Effector CD8-positive, alpha-beta T cell (primary cell): ENCODE results near the gene PRUNE1.

Experiments used
- DNase-seq: peaks from one replicate; lab custom pipeline; 2025; lab: John Stamatoyannopoulos, UW

The PRUNE1 gene

DNA sequence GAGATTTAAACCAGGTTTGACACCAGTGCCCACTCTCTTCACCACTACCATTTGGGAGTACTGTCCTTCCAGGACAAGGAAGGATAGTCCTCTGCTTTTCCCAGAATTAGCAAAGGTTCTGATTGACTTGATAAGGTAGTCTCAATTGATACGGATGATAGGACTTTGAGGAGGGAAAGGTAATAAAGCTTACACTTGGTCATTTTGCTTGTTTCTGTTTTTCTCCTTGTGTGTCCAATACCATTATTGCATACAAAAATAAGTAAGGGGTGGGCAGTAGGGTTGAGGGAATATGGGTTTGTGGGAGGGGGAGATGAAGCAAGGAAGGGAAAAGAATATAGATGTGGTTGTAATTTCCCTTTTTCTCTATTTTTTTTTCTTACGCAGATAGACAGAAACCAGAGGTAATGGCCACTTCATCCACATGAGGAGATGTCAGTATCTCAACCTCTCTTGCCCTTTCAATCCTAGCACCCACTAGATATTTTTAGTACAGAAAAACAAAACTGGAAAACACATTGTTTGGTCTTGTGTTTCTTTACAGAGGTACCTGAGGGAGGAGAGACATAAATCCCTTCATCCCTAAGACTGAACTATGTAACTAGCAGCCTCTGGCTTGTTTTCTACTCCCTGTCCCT lies 41.9 kb downstream of the PRUNE1 start:
- DNase-seq: no peak

DNA sequence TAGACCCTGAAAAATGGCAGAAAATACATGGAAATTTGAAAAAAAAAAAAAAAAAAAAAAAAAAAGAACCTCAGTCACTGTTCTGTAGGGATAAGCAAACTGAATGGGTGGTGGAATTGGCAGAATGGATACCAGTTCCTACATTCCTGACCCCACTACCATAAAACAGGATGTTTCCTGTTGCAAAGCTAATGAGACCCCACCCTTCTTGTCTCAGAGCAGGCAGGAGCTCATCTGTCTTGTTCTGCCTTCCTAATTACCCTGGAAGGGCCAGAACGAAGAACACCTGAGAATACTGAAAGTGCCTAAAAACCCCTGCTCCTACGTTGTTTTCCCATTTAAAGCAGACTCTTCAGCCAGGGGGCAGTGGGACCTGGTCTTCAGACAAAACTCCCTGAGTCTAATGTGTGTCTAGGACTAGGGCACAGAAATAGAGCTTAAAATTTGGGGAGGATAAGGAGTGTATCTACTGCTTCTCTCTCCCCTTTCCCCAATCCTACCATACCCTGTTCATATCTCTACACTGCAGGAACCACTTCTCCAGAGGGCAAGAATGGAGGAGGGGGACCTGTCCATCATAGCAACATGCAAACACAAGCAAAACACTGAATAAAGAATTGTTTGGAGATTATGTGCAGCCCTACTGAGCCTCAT lies 43.2 kb downstream of the PRUNE1 start:
- DNase-seq: no peak

DNA sequence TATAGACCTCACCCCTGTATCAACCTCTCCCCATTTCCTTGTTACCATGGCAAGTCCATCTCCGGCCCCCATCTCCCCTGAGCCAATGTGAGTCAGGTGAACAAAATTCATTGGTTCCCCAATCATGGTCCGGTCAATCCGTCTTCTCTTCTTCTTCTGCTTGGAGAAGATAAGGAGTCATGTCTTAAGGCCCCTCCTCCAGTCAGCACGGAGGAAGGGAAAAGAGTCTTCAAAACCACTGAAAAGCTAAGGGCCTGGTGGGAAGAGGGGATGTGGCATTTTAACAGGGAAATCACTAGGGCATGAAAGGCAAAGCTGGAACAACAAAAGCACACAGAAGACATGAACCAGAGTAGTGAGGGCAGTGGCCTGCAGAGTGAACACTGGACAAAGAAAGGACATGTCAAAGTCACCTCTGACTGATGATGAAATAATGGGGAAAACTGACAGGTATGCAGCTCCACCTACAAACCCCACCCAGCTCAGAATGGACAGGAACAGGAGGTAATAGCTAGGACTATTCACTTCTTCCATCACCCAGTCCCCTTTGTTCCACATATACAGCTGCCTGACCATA lies 46.8 kb downstream of the PRUNE1 start:
- no peak for DNase-seq

DNA sequence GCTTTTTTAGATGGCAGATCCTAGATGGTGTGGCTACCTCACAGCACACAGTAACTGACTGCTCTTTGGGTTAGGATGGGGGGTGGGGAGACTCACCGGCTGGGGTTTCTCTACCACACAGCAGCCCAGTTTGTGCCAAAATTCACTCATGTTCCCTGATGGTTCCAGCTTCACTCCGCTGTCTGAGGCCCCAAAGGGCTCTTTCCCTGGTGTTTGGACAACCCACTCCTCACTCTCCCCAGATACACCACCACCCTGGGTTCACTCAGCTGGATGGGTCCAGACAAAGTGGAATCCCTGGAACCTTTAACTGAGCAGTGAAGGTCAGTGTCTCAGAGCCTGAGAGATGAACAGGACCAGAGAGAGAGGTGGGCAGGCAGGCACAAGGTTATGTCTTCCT lies 47.3 kb downstream of the PRUNE1 start:
- no peak for DNase-seq

DNA sequence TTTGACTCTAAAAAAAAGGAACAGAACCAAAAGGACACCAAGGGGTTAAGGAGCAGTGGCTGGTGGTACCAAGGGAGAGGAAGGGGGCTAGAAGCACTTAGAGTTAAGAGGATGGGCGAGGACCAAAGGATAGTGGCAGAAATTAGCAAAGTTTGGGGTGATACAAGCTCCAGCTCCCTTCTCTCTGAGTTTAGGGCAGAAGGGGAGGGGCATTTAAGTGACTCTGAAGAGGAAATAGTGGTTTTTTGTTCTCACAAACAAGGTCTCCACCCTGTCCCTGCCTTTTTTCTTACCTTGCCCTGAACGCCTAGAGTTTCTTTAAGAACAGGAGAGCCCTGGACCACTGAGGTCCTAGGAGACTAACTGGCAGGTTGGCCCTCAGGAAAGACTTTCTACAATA lies 47.9 kb downstream of the PRUNE1 start:
- no peak for DNase-seq

DNA sequence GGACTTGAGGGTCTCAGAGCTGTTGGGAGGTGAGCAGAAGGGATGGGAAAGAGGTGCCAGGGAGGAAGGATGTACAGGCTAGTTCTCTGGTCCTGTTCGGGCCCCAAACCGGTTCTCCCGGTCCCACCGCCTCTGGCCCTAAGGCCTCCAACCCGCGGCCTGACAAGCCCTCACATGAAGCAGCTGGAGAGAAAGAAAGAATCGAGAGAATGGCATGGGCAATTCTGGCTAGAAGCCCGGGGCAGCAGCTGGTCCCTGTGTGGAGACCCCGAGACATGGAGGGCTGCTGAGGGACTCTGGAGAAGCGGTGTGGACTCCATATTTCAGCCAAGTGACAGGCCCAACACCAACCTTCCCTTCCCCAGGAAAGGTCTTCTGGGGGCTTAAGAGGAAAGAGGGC lies 50.4 kb downstream of the PRUNE1 start:
- no peak for DNase-seq

DNA sequence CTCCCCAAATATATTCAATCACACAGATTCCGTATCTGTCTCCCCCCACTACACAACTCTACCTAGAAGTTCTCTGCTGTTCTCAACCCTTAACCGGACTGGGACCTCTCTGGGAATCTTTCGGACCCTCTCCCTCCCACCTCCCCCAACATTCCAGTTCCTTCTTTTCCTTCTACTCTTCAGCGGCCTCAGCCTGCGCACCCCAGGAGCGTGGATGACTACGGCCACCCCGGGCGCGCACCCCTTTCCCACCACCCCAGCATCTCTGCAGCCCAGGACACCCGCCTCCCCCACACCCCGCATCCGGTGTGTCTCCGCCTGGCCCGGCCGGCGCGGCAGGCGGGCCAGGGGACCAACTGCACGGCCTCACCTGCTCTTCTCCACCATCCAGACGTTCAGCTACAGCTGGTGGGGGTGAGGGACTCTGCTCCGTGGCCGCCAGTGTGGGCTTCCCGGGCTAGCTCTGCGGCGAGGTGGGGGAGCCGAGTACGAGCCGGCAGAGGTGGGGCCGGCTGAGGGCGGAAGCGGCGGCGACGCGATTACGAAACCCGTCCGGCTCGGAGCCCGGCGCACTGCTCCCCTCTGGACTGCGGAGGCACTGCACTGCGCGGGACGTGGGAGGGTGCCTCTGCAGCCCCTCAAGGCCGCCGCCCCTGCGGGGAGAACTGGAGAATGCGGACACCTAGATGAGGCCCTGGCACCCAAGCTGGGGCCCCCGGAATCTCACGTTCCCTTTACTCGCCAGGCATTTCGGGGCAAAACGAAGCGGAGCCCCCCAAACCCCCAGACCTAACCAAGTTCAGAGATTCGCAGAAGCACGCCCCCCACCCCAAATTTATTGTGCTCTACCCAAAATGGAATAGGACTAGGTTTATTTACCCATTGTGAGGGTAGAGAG lies 51.1 kb downstream of the PRUNE1 start, which contains the start of gene CDC42SE1:
CDC42SE1 (minus strand) TSS at position 514 of the 898 bp plus-strand sequence. CDS start 3,892 bp downstream, outside the sequence.
- peak; percentile 67 for DNase-seq

DNA sequence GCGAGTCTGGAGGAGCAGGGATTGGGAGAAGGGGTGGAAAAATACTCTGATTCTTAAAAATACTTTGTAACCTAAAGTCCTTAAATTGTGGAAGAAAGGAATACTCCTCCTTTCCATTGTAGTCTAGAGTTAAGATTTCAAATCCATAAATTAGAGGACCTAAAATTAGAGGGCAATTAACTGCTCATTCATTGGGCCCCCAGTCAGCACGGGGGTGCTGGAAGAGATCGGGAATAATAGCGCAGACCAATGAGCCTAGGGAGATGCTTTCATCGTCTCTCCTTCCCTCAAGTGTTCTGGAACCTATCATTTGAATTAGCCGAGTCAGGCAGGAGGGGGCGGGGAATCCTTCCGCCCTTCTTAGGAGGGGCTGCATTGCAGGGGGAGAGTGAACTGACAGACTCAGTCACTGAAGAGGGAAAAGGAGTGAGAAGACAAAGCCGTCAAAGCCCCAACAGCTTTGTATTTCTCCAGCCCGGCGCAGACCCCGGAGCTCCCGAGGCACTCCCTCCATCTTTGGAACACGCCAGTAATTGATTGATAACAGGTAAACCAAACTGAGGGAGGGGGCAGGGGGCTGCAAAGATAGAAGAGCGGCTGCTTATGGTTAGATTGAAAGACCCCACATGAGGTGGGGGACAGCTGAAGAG lies 51.9 kb downstream of the PRUNE1 start, which contains the start of gene MLLT11:
MLLT11 (plus strand) TSS at position 391 of the 650 bp plus-strand sequence. CDS start 6,828 bp downstream, outside the sequence.
- peak; percentile 22 for DNase-seq

DNA sequence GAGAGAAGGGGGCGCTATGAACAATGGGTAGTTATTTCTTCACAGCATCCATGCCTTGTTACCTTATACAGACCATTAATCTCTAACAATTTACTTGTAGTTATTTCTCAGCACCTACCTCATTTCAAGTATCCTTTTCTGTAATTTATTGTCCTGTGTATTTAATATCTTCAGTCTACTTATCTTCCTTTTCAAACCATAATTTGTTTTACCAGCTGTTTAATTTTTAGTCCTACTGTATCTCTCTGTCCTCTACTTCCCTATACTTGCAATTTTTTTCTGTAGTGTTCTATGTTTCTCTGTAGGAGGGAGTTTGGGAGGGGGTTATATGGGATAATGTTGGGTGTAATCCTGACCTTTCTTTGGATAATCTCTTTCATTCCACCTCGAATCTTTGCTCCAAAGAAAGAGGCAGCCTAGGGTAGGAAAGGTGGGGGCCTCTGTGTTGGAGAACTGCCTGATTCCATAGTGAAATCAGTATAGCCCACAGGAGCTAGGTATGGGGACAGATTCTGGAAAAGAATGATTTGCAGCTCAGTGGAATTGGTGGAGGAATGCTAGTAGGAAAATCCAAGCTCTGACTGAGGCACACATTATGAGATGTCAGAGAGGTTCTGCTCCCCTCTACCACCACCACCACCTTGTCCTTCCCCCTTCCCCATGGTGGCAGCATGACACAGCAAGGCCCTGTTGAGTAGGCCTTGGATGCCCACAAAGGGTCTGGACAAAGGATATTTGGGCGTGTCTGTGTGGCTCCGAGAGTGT lies 52.6 kb downstream of the PRUNE1 start:
- DNase-seq: no peak

DNA sequence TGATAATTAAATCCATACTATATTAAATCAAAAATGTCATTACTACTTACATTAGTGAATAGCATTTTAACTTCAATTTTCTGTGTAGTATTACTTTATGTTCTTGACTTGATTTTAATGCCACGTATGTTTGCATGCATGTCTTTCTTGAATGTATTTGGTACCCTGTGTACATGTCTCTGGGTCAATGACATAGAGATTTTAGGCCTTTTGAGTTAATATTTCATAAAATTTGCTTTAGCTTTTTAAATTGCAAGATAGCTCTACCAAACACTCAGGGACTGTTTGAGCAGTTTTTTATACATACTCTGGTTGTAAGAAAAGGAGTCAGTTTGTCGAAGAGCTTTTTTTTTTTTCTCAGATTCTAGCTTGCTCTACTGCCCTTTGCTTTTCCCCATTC lies 53.5 kb downstream of the PRUNE1 start:
- DNase-seq: no peak

DNA sequence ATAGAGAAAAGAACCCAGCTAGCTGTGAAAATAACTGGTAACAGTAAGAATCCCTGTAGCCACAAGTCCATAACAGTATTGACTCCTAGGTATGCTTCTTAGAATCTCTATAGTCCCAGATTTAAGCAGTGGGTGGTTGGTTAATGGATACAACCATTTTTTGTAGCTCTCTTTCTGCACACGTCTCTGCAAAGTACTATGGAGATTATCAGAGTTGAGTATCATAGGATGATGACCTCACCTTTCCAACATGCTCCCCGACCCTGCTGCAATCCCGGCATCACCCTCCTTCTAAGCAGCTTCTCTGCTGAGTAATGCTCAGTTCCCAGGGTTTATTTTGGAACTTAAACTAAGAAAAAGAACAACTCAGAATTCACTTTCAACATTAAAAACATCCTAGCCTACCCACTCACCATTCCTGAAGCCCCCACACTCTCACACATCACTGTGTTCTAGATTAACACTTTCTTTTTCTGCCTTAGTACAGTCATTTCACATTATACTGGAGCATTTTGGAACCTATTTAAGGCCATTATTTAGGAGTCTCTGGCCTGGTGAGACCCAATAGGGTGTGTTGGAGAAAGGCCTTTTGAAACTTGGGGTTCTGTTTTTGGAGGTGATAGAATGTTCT lies 54.6 kb downstream of the PRUNE1 start:
- no peak for DNase-seq

DNA sequence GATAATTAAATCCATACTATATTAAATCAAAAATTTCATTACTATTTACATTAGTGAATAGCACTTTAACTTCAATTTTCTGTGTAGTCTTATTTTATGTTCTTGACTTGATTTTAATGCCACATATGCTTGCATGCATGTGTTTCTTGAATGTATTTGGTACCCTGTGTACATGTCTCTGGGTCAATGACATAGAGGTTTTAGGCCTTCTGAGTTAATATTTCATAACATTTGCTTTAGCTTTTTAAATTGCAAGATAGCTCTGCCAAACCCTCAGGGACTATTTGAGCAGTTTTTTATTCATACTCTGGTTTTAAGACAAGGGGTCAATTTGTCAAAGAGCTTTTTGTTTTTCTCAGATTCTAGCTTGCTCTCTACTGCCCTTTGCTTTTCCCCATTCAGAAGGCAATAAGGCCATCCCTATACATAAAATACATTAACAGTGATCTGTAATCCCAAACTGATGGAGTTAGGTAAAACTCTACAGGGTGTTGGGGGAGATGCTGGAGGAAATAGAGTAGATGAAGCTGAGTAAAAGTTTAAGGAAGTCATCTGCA lies 56.9 kb downstream of the PRUNE1 start:
- no peak for DNase-seq

DNA sequence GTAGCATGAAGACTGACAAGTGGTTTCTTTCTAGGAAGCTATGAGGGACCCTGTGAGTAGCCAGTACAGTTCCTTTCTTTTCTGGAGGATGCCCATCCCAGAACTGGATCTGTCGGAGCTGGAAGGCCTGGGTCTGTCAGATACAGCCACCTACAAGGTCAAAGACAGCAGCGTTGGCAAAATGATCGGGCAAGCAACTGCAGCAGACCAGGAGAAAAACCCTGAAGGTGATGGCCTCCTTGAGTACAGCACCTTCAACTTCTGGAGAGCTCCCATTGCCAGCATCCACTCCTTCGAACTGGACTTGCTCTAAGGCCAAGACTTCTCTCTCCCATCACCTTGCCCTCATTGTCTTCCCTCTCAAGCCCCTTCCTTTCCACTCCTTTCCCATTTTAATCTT lies 58.9 kb downstream of the PRUNE1 start:
- DNase-seq: no peak

DNA sequence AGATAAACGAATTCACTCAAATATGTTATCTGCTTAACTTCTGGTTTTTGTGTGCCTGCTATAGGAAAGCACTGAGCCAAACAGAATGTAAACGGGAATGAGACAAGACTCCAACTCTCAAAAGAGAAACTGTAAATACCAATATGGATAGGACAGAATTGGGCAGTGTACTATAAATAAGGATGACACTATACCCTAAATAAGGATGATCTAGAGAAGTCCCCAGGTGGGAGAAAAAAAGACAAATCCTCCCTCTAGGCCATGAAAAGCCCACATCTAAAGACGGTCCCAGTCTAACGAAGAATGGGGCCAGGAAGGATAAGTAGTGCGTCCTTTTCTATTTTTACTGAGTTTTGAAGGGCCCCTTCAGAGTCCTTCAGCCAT lies 60.8 kb downstream of the PRUNE1 start:
- no peak for DNase-seq

DNA sequence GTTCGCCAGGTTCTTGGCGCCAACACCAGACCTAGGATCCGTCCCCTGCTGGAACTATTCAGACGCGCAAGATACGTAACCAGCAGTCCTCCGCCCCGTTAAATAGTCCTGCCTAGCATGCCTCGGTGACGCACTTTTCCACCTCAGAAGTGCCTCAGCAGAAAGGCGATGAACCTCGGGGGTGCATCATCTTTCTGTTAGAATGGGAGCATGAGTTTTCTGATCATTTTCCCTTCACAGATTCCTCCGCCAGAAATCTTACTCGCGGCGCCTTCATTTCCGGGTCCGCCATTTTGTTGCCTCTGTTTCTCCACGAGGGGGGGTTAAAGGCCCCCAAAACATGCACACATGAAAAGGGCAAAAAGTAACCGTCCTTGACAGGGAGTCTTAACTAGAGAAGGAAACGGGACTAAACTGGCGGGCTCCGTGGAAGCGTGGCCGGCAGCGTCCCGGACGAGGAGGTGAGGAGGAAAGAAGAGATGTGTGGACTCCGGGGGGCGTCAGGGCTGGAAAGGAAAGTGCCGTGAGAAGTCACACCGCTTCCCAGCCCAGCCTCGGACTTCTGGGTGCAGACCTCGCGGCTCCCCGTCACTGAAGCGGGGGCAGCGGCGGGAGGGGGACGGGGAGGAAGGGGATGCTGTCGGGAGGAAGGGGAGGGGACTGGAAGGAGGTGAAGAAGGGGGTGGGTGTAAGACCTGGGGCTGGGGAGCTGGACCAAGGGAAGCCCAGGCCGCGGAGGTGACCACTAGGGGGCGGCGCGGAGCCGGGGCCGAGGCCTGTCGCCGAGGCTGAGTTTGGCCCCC lies 62.4 kb downstream of the PRUNE1 start, which contains the start of gene GABPB2:
GABPB2 (plus strand) TSS at position 288 of the 803 bp plus-strand sequence. CDS start 17,429 bp downstream, outside the sequence.
- DNase-seq: peak; percentile 87

DNA sequence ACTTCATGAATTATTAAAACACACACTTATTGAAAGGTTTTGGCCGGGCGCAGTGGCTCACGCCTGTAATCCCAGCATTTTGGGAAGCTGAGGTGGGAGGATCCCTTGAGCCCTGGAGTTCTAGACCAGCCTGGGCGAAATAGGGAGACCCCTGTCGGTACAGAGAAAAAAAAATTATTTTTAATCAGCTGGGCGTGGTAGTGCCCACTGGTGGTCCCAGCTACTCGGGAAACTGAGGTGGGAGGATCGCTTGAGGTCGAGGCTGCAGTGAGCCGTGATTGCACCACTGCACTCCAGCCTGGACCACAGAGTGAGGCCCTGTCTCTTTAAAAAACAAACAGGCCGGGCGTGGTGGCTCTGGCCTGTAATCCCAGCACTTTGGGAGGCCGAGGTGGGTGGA lies 64.0 kb downstream of the PRUNE1 start:
- DNase-seq: no peak
